SU-DHL-6 (cell line): ENCODE data around the gene ADAMTS17.

ENCODE experiments used
- H2AFZ ChIP-seq: fragments of 200-600 bp; sonication (generic); 2 replicates; pipeline ENCODE4 v1.6.1; 2014; ENCODE audit warnings: low read depth, mild to moderate bottlenecking, moderate library complexity, mixed read lengths, antibody characterized with exemption, low read length; ENCODE audit not compliant: severe bottlenecking
- H3F3A ChIP-seq: fragments of 200-600 bp; shearing (Covaris generic); 2 replicates; pipeline ENCODE4 v1.6.0; 2016; ENCODE audit warnings: antibody characterized with exemption, mild to moderate bottlenecking; ENCODE audit not compliant: insufficient read depth
- H3K27ac ChIP-seq: fragments of 200-600 bp; sonication (generic); 2 replicates; pipeline ENCODE4 v1.5.1; 2016; ENCODE audit warnings: low read depth, mild to moderate bottlenecking, low read length, moderate library complexity, mixed read lengths
- H3K27me3 ChIP-seq: fragments of 200-600 bp; sonication (generic), shearing (Covaris generic); 2 replicates; pipeline ENCODE4 v1.6.0; 2014; ENCODE audit warnings: mild to moderate bottlenecking, low read length
- H3K36me3 ChIP-seq: fragments of 200-600 bp; sonication (generic); 2 replicates; pipeline ENCODE4 v1.6.1; 2014; ENCODE audit warnings: mild to moderate bottlenecking, low read length, mixed read lengths
- H3K4me2 ChIP-seq: fragments of 300-600, 200-600 bp; shearing (Covaris generic), sonication (generic); 2 replicates; pipeline ENCODE4 v1.6.0; 2014; ENCODE audit warnings: low read length, low read depth, mild to moderate bottlenecking; ENCODE audit not compliant: poor library complexity, severe bottlenecking
- H3K4me3 ChIP-seq: fragments of 200-600 bp; sonication (generic); 2 replicates; pipeline ENCODE4 v1.5.1; 2014; ENCODE audit warnings: antibody characterized with exemption, low read length, mild to moderate bottlenecking, mixed read lengths; ENCODE audit not compliant: insufficient read depth, poor library complexity, severe bottlenecking
- H3K79me2 ChIP-seq: fragments of 200-600 bp; sonication (generic); 2 replicates; pipeline ENCODE4 v1.6.1; 2014; ENCODE audit warnings: mild to moderate bottlenecking, low read length, moderate library complexity; ENCODE audit not compliant: insufficient read depth
- H3K9ac ChIP-seq: fragments of 200-600 bp; sonication (generic); 2 replicates; pipeline ENCODE4 v1.7.0; 2014; ENCODE audit warnings: mild to moderate bottlenecking, low read length
- H3K9me2 ChIP-seq: fragments of 200-600 bp; sonication (generic); replicated peaks from 2 replicates; pipeline ENCODE4 v1.6.1; 2014; ENCODE audit warnings: low read length; ENCODE audit not compliant: insufficient read depth
- H3K9me3 ChIP-seq: fragments of 200-600 bp; sonication (generic); 2 replicates; pipeline ENCODE4 v1.6.1; 2014; ENCODE audit warnings: low read length, mixed read lengths; ENCODE audit not compliant: insufficient read depth
- H4K20me1 ChIP-seq: fragments of 200-600 bp; sonication (generic); 2 replicates; pipeline ENCODE4 v1.6.1; 2014; ENCODE audit warnings: low read depth, mild to moderate bottlenecking, antibody characterized with exemption, low read length, moderate library complexity, mixed read lengths
- EZH2phosphoT487 ChIP-seq: fragments of 200-600 bp; sonication (generic), shearing (Covaris generic); conservative IDR thresholded peaks from 2 replicates; pipeline ENCODE4 v1.6.1; 2018; ENCODE audit warnings: mild to moderate bottlenecking, antibody characterized with exemption, low read length, moderate library complexity, mixed read lengths
- TF ChIP-seq, protein P1 (sequence below): fragments of 200-600 bp; sonication (generic); IDR thresholded peaks from one replicate; pipeline ENCODE4 v1.5.1; 2017; ENCODE audit warnings: antibody characterized with exemption, mild to moderate bottlenecking, low read length, moderate library complexity; ENCODE audit not compliant: insufficient read depth, poor library complexity, severe bottlenecking

Gene ADAMTS17

DNA sequence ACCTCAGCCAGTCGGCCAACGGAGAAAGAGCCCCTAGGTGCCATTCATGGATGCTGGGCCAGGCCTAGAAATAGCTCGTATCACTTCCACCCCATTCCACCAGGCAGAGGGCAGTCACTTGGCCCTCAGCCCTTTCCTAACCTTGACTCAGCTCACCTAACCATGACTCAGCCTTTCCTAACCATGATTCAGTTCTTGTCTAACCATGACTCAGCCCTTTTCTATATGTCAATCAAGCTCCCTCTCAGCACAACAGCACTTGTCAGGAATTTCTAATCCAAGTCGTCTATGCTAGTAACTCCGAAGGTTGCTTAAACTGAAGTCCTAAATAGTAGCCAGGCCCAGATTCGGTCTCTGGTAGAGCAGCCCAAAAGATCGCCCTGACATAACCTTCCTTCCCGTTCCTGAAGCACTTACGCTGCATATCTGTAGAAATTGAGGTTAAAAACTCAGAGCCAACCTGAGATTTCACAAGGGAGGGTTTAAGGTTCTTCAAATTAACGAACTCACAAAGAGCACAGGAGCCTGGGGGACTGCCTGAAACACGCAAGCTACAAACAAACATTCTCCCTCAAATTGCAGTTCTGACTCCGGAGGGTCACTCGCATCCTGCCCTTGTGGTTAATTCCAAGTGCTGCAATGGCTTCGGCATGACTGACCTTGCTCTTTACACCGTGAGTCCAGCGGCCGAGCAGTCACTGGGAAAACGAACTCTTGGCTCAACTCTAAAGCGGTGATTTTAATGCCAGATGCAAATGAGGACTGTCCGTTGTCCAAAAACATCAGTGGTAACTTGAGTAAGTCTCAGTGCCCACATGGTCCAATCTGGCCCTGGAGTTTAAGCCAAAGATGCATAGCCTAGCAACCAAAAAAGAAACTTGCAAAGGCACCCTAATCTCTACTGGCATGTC lies 99.9 kb downstream of the ADAMTS17 start:
- H3K9me2 ChIP-seq: no peaks in the 10 kb centered on the region
- H3K4me3 ChIP-seq: no peak overlapping the region
- H3K79me2 ChIP-seq: no peaks in the 10 kb centered on the region
- no peak overlapping the region for H3K27ac ChIP-seq
- no peak overlapping the region for H3K4me2 ChIP-seq
- H3F3A ChIP-seq: no peaks in the 10 kb centered on the region
- H3K9me3 ChIP-seq: no peaks in the 10 kb centered on the region
- H3K36me3 ChIP-seq: no peaks in the 10 kb centered on the region
- TF ChIP-seq EZH2phosphoT487: no peak
- TF ChIP-seq, protein P1, sequence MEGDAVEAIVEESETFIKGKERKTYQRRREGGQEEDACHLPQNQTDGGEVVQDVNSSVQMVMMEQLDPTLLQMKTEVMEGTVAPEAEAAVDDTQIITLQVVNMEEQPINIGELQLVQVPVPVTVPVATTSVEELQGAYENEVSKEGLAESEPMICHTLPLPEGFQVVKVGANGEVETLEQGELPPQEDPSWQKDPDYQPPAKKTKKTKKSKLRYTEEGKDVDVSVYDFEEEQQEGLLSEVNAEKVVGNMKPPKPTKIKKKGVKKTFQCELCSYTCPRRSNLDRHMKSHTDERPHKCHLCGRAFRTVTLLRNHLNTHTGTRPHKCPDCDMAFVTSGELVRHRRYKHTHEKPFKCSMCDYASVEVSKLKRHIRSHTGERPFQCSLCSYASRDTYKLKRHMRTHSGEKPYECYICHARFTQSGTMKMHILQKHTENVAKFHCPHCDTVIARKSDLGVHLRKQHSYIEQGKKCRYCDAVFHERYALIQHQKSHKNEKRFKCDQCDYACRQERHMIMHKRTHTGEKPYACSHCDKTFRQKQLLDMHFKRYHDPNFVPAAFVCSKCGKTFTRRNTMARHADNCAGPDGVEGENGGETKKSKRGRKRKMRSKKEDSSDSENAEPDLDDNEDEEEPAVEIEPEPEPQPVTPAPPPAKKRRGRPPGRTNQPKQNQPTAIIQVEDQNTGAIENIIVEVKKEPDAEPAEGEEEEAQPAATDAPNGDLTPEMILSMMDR: no peak
- H4K20me1 ChIP-seq: no peaks in the 10 kb centered on the region
- H3K27me3 ChIP-seq: no peaks in the 10 kb centered on the region
- no peak overlapping the region for H2AFZ ChIP-seq
- H3K9ac ChIP-seq: no peak overlapping the region

DNA sequence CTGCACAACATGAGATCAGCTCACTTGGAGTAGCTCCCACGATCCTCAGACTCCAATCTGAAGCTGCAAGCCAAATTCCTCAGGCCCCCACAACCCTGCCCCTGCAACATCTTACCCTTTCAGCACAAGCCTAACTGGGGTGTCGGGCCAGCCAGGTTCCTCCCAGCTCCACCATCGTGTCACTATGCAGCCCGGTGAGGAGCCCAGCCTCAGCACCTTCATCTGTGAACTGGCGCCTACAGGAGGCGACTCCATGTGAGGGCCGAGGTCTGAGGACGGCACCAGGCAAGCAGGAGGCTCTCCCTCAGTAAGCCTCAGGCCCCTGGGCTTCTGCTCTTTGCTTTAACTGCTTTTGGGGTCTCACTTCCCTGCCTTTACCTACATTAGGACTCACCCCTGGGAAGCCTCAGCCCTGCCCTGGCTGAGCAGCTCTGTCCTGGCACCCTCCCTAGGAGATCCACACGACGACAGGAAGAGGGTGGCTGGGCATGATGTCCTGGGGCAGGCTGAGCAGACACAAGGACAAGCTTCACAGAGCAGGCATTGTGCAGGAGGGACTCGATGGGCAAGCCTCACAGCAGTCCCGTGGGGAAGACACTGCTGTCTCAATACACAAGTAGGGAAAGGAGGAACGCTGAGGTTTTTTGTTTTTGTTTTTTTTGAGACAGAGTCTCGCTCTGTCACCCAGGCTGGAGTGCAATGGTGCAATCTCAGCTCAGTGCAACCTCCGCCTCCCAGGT lies 104.6 kb downstream of the ADAMTS17 start:
- H3F3A ChIP-seq: no peaks in the 10 kb centered on the region
- H4K20me1 ChIP-seq: no peaks in the 10 kb centered on the region
- no peak overlapping the region for H3K4me2 ChIP-seq
- H3K36me3 ChIP-seq: no peaks in the 10 kb centered on the region
- no peak overlapping the region for H3K27ac ChIP-seq
- H3K9me2 ChIP-seq: no peaks in the 10 kb centered on the region
- H3K9me3 ChIP-seq: no peaks in the 10 kb centered on the region
- no peak overlapping the region for H3K4me3 ChIP-seq
- no peak overlapping the region for H3K9ac ChIP-seq
- TF ChIP-seq, protein P1: no peak
- H3K27me3 ChIP-seq: no peaks in the 10 kb centered on the region
- no peaks in the 10 kb centered on the region for H3K79me2 ChIP-seq
- no peak overlapping the region for H2AFZ ChIP-seq

DNA sequence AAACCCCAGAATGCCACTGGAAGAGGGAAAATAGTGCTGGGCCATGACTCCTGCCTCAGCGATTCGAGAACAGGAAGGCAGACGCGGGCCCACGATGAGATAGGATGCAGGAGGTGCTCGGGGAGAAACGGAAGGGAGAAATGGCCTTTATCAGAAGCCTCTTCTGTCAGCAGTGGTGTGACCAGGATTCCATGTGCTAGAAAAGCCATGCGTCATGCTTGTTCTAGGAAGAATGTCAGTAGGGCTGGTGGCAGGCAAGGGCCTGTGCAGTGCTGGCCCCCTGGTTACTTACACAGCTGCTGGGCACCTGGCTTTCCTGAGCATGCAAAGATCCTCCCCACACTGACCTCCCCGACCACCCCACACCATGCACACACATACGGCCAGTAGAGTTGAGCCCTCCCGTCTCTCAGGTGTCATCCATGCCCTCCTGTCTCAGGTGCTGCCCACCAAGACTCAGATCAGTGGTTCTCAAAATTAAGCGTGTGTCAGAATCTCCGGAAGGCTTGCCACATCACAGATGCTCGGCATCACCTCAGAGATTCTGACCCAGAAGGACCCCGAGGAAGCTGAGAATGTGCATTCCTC lies 106.7 kb downstream of the ADAMTS17 start:
- Histone ChIP-seq H3K9me3 (no peaks in the 10 kb centered on the region), H2AFZ (no peak overlapping the region), H3K36me3 (no peaks in the 10 kb centered on the region), H3K9me2 (no peaks in the 10 kb centered on the region), H3K4me3 (no peak overlapping the region), H3K79me2 (no peaks in the 10 kb centered on the region), H3F3A (no peaks in the 10 kb centered on the region), H3K9ac (no peak overlapping the region), H3K27ac (no peak overlapping the region), H3K4me2 (no peak overlapping the region), H3K27me3 (no peaks in the 10 kb centered on the region), H4K20me1 (no peaks in the 10 kb centered on the region)
- no peak for TF ChIP-seq EZH2phosphoT487
- TF ChIP-seq, protein P1: no peak
